Keratinocyte (primary cell): ENCODE data around the gene CHM. TPM values are rescaled to one million over a fixed set of nuclear protein-coding genes. Genes with fewer than 3 reads are reported as not detected.
A peak's percentile ranks its signal among the peaks of the same experiment; 100 is the strongest.

Experiments used
- DNase-seq: peaks from one replicate; pipeline ENCODE4 v3.0.0-alpha.2; 2011; ENCODE audit warnings: low read depth, missing footprints, low spot score
- FAIRE-seq: peaks from 2 replicates; lab custom pipeline; 2011; peaks lifted over from hg19 to GRCh38; lab: Jason Lieb, UNC
- H2AFZ ChIP-seq: 2 replicates; pipeline ENCODE4 v1.6.0; 2012; ENCODE audit warnings: low read length, control low read depth, inconsistent platforms; ENCODE audit not compliant: control insufficient read depth
- H3K27ac ChIP-seq: 2 replicates; pipeline ENCODE4 v1.5.1; 2011; ENCODE audit warnings: low read length; ENCODE audit not compliant: control insufficient read depth, insufficient read depth
- H3K27me3 ChIP-seq: 3 replicates; pipeline ENCODE4 v1.6.0; 2011; ENCODE audit warnings: low read length; ENCODE audit not compliant: control insufficient read depth, insufficient read depth; ENCODE audit errors: extremely low read depth
- H3K36me3 ChIP-seq, 2 experiments: 2 replicates in 1 of 2; 3 replicates in 1 of 2; pipeline ENCODE4 v1.5.1; 2011; ENCODE audit warnings: low read length in 2 of 2, mild to moderate bottlenecking in 1 of 2; ENCODE audit not compliant: control insufficient read depth in 2 of 2, insufficient read depth in 2 of 2; ENCODE audit errors: extremely low read depth in 1 of 2
- H3K4me1 ChIP-seq: 3 replicates; pipeline ENCODE4 v1.5.1; 2011; ENCODE audit warnings: low read length; ENCODE audit not compliant: control insufficient read depth, insufficient read depth; ENCODE audit errors: extremely low read depth
- H3K4me2 ChIP-seq: 3 replicates; pipeline ENCODE4 v1.6.0; 2011; ENCODE audit warnings: low read depth, low read length; ENCODE audit not compliant: control insufficient read depth, insufficient read depth; ENCODE audit errors: extremely low read depth
- H3K4me3 ChIP-seq, 3 experiments: fragments of 200-600 bp in 1 of 3; sonication (generic) in 1 of 3; 2 replicates in 2 of 3; 3 replicates in 1 of 3; pipeline ENCODE4 v1.5.1; 2011 to 2016; ENCODE audit warnings: low read length in 3 of 3, mild to moderate bottlenecking in 3 of 3, control low read depth in 2 of 3, inconsistent platforms in 1 of 3, low read depth in 1 of 3, mixed read lengths in 1 of 3, mixed run types in 1 of 3, moderate library complexity in 1 of 3; ENCODE audit not compliant: control insufficient read depth in 2 of 3, insufficient read depth in 2 of 3; ENCODE audit errors: extremely low read depth in 1 of 3
- H3K79me2 ChIP-seq: 2 replicates; pipeline ENCODE4 v1.6.0; 2012; ENCODE audit warnings: low read length; ENCODE audit not compliant: control insufficient read depth, insufficient read depth
- H3K9ac ChIP-seq: 3 replicates; pipeline ENCODE4 v1.6.0; 2011; ENCODE audit warnings: low read length; ENCODE audit not compliant: control insufficient read depth, insufficient read depth; ENCODE audit errors: extremely low read depth
- H3K9me1 ChIP-seq: 3 replicates; pipeline ENCODE4 v1.6.0; 2011; ENCODE audit warnings: low read length; ENCODE audit not compliant: control insufficient read depth, insufficient read depth; ENCODE audit errors: extremely low read depth
- H3K9me3 ChIP-seq: 2 replicates; pipeline ENCODE4 v1.5.1; 2012; ENCODE audit warnings: low read depth, low read length; ENCODE audit not compliant: control insufficient read depth
- H4K20me1 ChIP-seq: 3 replicates; pipeline ENCODE4 v1.6.0; 2011; ENCODE audit warnings: low read length; ENCODE audit not compliant: control insufficient read depth, insufficient read depth; ENCODE audit errors: extremely low read depth
- EZH2 ChIP-seq: IDR thresholded peaks from one replicate; pipeline ENCODE4 v1.6.1; 2012; ENCODE audit warnings: inconsistent platforms, mild to moderate bottlenecking, low read length, moderate library complexity
- dilution Hi-C: fragments of 300-500 bp; cut with MboI; formaldehyde crosslinking; loops from one replicate; pipeline ENCODE4 v1.7.0; 2020; ENCODE audit warnings: low sequenced_read_pairs; ENCODE audit not compliant: extremely low pct_ligation_motif_present
- polyA minus RNA-seq, 3 experiments: library from RNA; depleted of rRNA, polyadenylated mRNA; stranded (reverse); fragments of >200 nt; gene quantifications; 1 replicate in 1 of 3; 2 replicates in 1 of 3; 3 replicates in 1 of 3; pipeline ENCODE4 v1.2.3, GENCODE V29; 2011
- polyA plus RNA-seq, 5 experiments: library from polyadenylated mRNA; depleted of rRNA in 3 of 5; stranded (reverse) in 3 of 5; stranded (forward) in 1 of 5; unstranded in 1 of 5; fragments of >200 nt; gene quantifications; 1 replicate in 1 of 5; 2 replicates in 3 of 5; 3 replicates in 1 of 5; pipeline versions ENCODE4 v1.2.1 to v1.2.3, GENCODE V29; 2011 to 2012; ENCODE audit warnings: missing spikeins in 2 of 5, low read depth in 1 of 5, low replicate concordance in 1 of 5
- TF ChIP-seq, protein P1 (sequence below), 3 experiments: IDR thresholded peaks in 1 of 3; conservative IDR thresholded peaks in 1 of 3; optimal IDR thresholded peaks in 1 of 3; 2 replicates in 2 of 3; 3 replicates in 1 of 3; pipeline versions ENCODE3 to v1.5.1; 2011; ENCODE audit warnings: low read length in 3 of 3, mild to moderate bottlenecking in 3 of 3, moderate library complexity in 2 of 3, control low read depth in 1 of 3, inconsistent platforms in 1 of 3; ENCODE audit not compliant: insufficient read depth in 2 of 3; ENCODE audit errors: extremely low read depth in 1 of 3

CHM gene, protein sequence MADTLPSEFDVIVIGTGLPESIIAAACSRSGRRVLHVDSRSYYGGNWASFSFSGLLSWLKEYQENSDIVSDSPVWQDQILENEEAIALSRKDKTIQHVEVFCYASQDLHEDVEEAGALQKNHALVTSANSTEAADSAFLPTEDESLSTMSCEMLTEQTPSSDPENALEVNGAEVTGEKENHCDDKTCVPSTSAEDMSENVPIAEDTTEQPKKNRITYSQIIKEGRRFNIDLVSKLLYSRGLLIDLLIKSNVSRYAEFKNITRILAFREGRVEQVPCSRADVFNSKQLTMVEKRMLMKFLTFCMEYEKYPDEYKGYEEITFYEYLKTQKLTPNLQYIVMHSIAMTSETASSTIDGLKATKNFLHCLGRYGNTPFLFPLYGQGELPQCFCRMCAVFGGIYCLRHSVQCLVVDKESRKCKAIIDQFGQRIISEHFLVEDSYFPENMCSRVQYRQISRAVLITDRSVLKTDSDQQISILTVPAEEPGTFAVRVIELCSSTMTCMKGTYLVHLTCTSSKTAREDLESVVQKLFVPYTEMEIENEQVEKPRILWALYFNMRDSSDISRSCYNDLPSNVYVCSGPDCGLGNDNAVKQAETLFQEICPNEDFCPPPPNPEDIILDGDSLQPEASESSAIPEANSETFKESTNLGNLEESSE
- polyA plus RNA-seq (12.4 to 20.4 TPM (median 19.4 TPM) in 3 replicates), polyA minus RNA-seq (4.9 to 17.4 TPM (median 16.6 TPM) in 3 replicates)
- 4.7 TPM for polyA plus RNA-seq (2011; ENCODE audit: low read depth)
- 10.1 and 20.6 TPM in 2 replicates for polyA plus RNA-seq (2011; cell fraction: cytosol; rRNA removed)
- polyA plus RNA-seq (2011; cell fraction: nucleus; rRNA removed), result 22.5 and 23.2 TPM in 2 replicates
- 7.4 and 9.1 TPM in 2 replicates for polyA plus RNA-seq (2012; ENCODE audit: low replicate concordance)
- polyA minus RNA-seq (2011; cell fraction: cytosol; rRNA and poly(A)+ RNA removed), result 7.1 TPM
- polyA minus RNA-seq (2011; cell fraction: nucleus; rRNA and poly(A)+ RNA removed), result 21.8 and 46.1 TPM in 2 replicates

DNA sequence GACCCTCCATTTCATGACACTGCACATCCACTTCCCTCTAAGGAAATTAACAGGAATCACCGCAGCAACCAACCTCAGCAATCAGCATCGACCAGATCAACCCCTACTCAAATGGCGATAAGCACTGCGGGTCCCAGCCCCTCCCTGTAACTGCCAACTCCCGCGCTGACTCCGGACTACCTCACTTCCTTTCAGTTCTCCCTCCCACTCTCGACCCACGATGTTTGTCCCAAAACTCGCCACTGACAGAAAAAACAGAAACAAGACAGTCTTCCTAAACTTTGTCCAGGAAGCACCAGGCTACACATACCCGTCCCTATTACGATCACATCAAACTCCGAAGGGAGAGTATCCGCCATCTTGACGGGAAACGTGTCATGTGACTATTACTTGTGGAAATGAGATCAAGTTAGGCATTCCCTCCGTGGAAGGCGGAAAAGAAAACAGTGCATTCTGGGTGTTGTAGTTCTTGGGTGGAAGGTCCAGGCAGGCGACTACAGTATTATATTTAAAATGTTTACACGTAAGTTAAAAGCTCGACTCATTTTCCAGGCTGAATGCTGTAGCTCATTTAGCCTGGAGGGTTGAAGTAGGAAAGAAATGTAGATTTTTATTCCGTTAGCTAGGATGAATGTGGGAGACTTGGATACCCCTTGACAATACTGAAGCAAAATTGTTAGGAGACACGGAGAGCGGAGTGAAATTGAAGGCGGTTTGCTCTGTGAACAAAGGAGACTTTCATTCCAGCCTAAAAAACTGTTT lies at the start of gene CHM:
CHM (minus strand) TSS at position 385 of the 762 bp plus-strand sequence; CDS start at position 359, 26 bp downstream.
- H3K9ac ChIP-seq, result peak within 1 kb of the TSS; percentile 86
- TF ChIP-seq EZH2, result no peak
- TF ChIP-seq, protein P1, sequence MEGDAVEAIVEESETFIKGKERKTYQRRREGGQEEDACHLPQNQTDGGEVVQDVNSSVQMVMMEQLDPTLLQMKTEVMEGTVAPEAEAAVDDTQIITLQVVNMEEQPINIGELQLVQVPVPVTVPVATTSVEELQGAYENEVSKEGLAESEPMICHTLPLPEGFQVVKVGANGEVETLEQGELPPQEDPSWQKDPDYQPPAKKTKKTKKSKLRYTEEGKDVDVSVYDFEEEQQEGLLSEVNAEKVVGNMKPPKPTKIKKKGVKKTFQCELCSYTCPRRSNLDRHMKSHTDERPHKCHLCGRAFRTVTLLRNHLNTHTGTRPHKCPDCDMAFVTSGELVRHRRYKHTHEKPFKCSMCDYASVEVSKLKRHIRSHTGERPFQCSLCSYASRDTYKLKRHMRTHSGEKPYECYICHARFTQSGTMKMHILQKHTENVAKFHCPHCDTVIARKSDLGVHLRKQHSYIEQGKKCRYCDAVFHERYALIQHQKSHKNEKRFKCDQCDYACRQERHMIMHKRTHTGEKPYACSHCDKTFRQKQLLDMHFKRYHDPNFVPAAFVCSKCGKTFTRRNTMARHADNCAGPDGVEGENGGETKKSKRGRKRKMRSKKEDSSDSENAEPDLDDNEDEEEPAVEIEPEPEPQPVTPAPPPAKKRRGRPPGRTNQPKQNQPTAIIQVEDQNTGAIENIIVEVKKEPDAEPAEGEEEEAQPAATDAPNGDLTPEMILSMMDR (optimal IDR thresholded peaks at IDR 0.05 in 1 of 3, IDR thresholded peaks at IDR 0.05 in 1 of 3, conservative IDR thresholded peaks at IDR 0.05 in 1 of 3; ENCODE audit: extremely low read depth in 1 of 3, insufficient read depth in 2 of 3, low read length in 3 of 3), result no peak
- dilution Hi-C loops, result no loop called here
- no peaks in the 10 kb centered on the region for H4K20me1 ChIP-seq
- H3K79me2 ChIP-seq, result peaks cover 39% of the 10 kb centered on the region
- peak; percentile 13 for FAIRE-seq
- H2AFZ ChIP-seq, result peak within 1 kb of the TSS; percentile 83
- H3K27ac ChIP-seq, result peak within 1 kb of the TSS; percentile 86
- peak within 1 kb of the TSS; percentile 42 to 74 (median 60) for H3K4me3 ChIP-seq
- H3K36me3 ChIP-seq, result no peaks in the 10 kb centered on the region
- H3K4me1 ChIP-seq, result no peaks in the 10 kb centered on the region
- no peaks in the 10 kb centered on the region for H3K9me1 ChIP-seq
- DNase-seq, result peak; percentile 28
- H3K4me2 ChIP-seq, result peak within 1 kb of the TSS; percentile 67
- H3K27me3 ChIP-seq, result no peaks in the 10 kb centered on the region
- H3K9me3 ChIP-seq, result no peaks in the 10 kb centered on the region

- no peaks in the 10 kb centered on the region for H3K9me3 ChIP-seq
- no peaks in the 10 kb centered on the region for H3K4me1 ChIP-seq
- no peak overlapping the region for H2AFZ ChIP-seq
- no peaks in the 10 kb centered on the region for H3K9me1 ChIP-seq
- no peaks in the 10 kb centered on the region for H3K27me3 ChIP-seq
- DNase-seq (no peak), FAIRE-seq (no peak)
- H3K4me3 ChIP-seq, result no peak overlapping the region
- H3K9ac ChIP-seq, result no peak overlapping the region
- H4K20me1 ChIP-seq, result no peaks in the 10 kb centered on the region
- dilution Hi-C loops, result no loop called here
- H3K36me3 ChIP-seq, result no peaks in the 10 kb centered on the region
- H3K4me2 ChIP-seq, result no peak overlapping the region
- H3K79me2 ChIP-seq, result no peaks in the 10 kb centered on the region
- no peak overlapping the region for H3K27ac ChIP-seq
- TF ChIP-seq, protein P1 (optimal IDR thresholded peaks at IDR 0.05 in 1 of 3, IDR thresholded peaks at IDR 0.05 in 1 of 3, conservative IDR thresholded peaks at IDR 0.05 in 1 of 3; ENCODE audit: extremely low read depth in 1 of 3, insufficient read depth in 2 of 3, low read length in 3 of 3), result no peak
- TF ChIP-seq EZH2, result no peak
Observed at GRCh38 chrX:86078650-86079049, 31.3 kb upstream of the CHM start.
